IMR-90 (cell line): ENCODE results near the gene CCNG1. TPM values are rescaled to one million over a fixed set of nuclear protein-coding genes. Genes with fewer than 3 reads are reported as not detected.
A peak's percentile ranks its signal among the peaks of the same experiment; 100 is the strongest.

Source experiments
- ATAC-seq: fragments of 200-7000 bp; cut with Tn5 transposase; 2 replicates; pipeline ENCODE4 v1.9.1; 2020; ENCODE audit warnings: low read depth, mild to moderate bottlenecking, moderate library complexity
- BruUV-seq: library from RNA; stranded (reverse); fragments of 400-500 nt; replicated peaks from 2 replicates; lab custom pipeline; 2021; lab: Mats Ljungman, UMichigan
- CTCF ChIA-PET: fragments of 300-600 bp; formaldehyde crosslinking; extraction: SDS; loops from one replicate; lab custom pipeline; 2021; ENCODE audit warnings: antibody characterized with exemption; lab: Yijun Ruan, JAX
- POLR2A ChIA-PET: fragments of 300-600 bp; sonication (Branson Sonifier 250); formaldehyde crosslinking; loops from one replicate; lab custom pipeline; 2022; ENCODE audit warnings: antibody characterized with exemption; ENCODE audit not compliant: unreplicated experiment; lab: Charles Lee
- DNase-seq: peaks from one replicate; pipeline ENCODE4 v3.0.0; 2013
- H2AFZ ChIP-seq: replicated peaks from 2 replicates; pipeline ENCODE3; 2013; ENCODE audit warnings: low read length, mild to moderate bottlenecking; ENCODE audit not compliant: poor library complexity
- H2AK5ac ChIP-seq: 2 replicates; pipeline ENCODE4 v1.6.1; 2013; ENCODE audit warnings: low read depth, low read length, inconsistent platforms
- H2AK9ac ChIP-seq: replicated peaks from 2 replicates; pipeline ENCODE3; 2013; ENCODE audit warnings: mild to moderate bottlenecking, low read depth, low read length, moderate library complexity; ENCODE audit not compliant: poor library complexity
- H2BK120ac ChIP-seq: 2 replicates; pipeline ENCODE4 v1.6.1; 2013; ENCODE audit warnings: low read depth, low read length, inconsistent platforms
- H2BK15ac ChIP-seq: 3 replicates; pipeline ENCODE4 v1.6.1; 2013; ENCODE audit warnings: low read depth, low read length, inconsistent platforms
- H2BK20ac ChIP-seq: 2 replicates; pipeline ENCODE4 v1.6.1; 2013; ENCODE audit warnings: low read depth, mild to moderate bottlenecking, inconsistent platforms, low read length, moderate library complexity
- H2BK5ac ChIP-seq: 2 replicates; pipeline ENCODE4 v1.6.1; 2013; ENCODE audit warnings: mild to moderate bottlenecking, low read depth, low read length, inconsistent platforms; ENCODE audit not compliant: poor library complexity, severe bottlenecking
- H3K14ac ChIP-seq: replicated peaks from 2 replicates; pipeline ENCODE4 v1.6.1; 2013; ENCODE audit warnings: low read depth, low read length, inconsistent platforms
- H3K18ac ChIP-seq: 2 replicates; pipeline ENCODE4 v1.6.1; 2013; ENCODE audit warnings: low read depth, low read length, control low read depth
- H3K23ac ChIP-seq: 2 replicates; pipeline ENCODE4 v1.6.1; 2013; ENCODE audit warnings: low read depth, low read length, inconsistent platforms
- H3K27ac ChIP-seq: 2 replicates; pipeline ENCODE4 v1.5.1; 2013; ENCODE audit warnings: mild to moderate bottlenecking, control low read depth, low read length; ENCODE audit not compliant: insufficient read depth
- H3K27me3 ChIP-seq: 2 replicates; pipeline ENCODE4 v1.6.1; 2013; ENCODE audit warnings: low read length; ENCODE audit not compliant: control insufficient read depth, insufficient read depth
- H3K36me3 ChIP-seq: 2 replicates; pipeline ENCODE4 v1.6.1; 2013; ENCODE audit warnings: low read length, mixed read lengths; ENCODE audit not compliant: control insufficient read depth, insufficient read depth
- H3K4ac ChIP-seq: 2 replicates; pipeline ENCODE4 v1.6.1; 2013; ENCODE audit warnings: low read depth, low read length, inconsistent platforms
- H3K4me1 ChIP-seq: 2 replicates; pipeline ENCODE4 v1.6.1; 2013; ENCODE audit warnings: low read length, mixed read lengths; ENCODE audit not compliant: control insufficient read depth, insufficient read depth
- H3K4me2 ChIP-seq: 2 replicates; pipeline ENCODE4 v1.6.1; 2013; ENCODE audit warnings: low read depth, mild to moderate bottlenecking, control low read depth, low read length, moderate library complexity
- H3K4me3 ChIP-seq: 2 replicates; pipeline ENCODE4 v1.5.1; 2013; ENCODE audit warnings: low read depth, mild to moderate bottlenecking, control low read depth, low read length, moderate library complexity; ENCODE audit not compliant: insufficient read depth
- H3K56ac ChIP-seq: 2 replicates; pipeline ENCODE4 v1.6.1; 2013; ENCODE audit warnings: low read length, inconsistent platforms; ENCODE audit not compliant: insufficient read depth; ENCODE audit errors: extremely low read depth
- H3K79me1 ChIP-seq, 2 experiments: 2 replicates each; pipeline ENCODE4 v1.6.1; 2013; ENCODE audit warnings: low read length in 2 of 2, inconsistent platforms in 1 of 2, low read depth in 1 of 2
- H3K9ac ChIP-seq: 2 replicates; pipeline ENCODE4 v1.6.1; 2013; ENCODE audit warnings: low read depth, low read length, control low read depth
- H3K9me1 ChIP-seq: 2 replicates; pipeline ENCODE4 v1.6.1; 2013; ENCODE audit warnings: low read length, inconsistent platforms; ENCODE audit not compliant: insufficient read depth
- H3K9me3 ChIP-seq: 2 replicates; pipeline ENCODE4 v1.6.1; 2013; ENCODE audit warnings: low read length; ENCODE audit not compliant: control insufficient read depth, insufficient read depth
- H4K20me1 ChIP-seq: 2 replicates; pipeline ENCODE4 v1.6.1; 2013; ENCODE audit warnings: low read length, inconsistent platforms; ENCODE audit not compliant: insufficient read depth
- H4K5ac ChIP-seq: 2 replicates; pipeline ENCODE4 v1.6.1; 2013; ENCODE audit warnings: mild to moderate bottlenecking, low read depth, low read length, control low read depth
- H4K8ac ChIP-seq, 2 experiments: 2 replicates each; pipeline ENCODE4 v1.6.1; 2013; ENCODE audit warnings: low read depth in 2 of 2, low read length in 2 of 2, control low read depth in 1 of 2, inconsistent platforms in 1 of 2
- H4K91ac ChIP-seq: 2 replicates; pipeline ENCODE4 v1.6.1; 2013; ENCODE audit warnings: low read depth, low read length, inconsistent platforms; ENCODE audit not compliant: insufficient read depth
- BHLHE40 ChIP-seq: fragments of 150-350 bp; IDR thresholded peaks from 2 replicates; pipeline ENCODE4 v1.6.1; 2016; ENCODE audit warnings: mild to moderate bottlenecking, low read depth, low read length
- CHD1 ChIP-seq: IDR thresholded peaks from 2 replicates; pipeline ENCODE4 v1.6.1; 2012; ENCODE audit warnings: low read depth, low read length, improper control_type of control experiment
- CTCF ChIP-seq: conservative IDR thresholded peaks from 2 replicates; pipeline ENCODE4 v1.5.1; 2012; ENCODE audit warnings: mild to moderate bottlenecking, low read depth, low read length, improper control_type of control experiment
- ELK1 ChIP-seq: fragments of 150-350 bp; IDR thresholded peaks from 2 replicates; pipeline ENCODE4 v1.6.1; 2016; ENCODE audit warnings: low read depth, mild to moderate bottlenecking, low read length, moderate library complexity, borderline replicate concordance
- FOS ChIP-seq: fragments of 150-350 bp; IDR thresholded peaks from 2 replicates; pipeline ENCODE4 v1.6.1; 2016; ENCODE audit warnings: low read depth, low read length
- MAFK ChIP-seq: IDR thresholded peaks from 2 replicates; pipeline ENCODE4 v1.6.1; 2012; ENCODE audit warnings: low read depth, low read length, improper control_type of control experiment
- MAZ ChIP-seq: IDR thresholded peaks from 2 replicates; pipeline ENCODE4 v1.6.1; 2012; ENCODE audit warnings: low read depth, mild to moderate bottlenecking, low read length, improper control_type of control experiment, moderate library complexity, borderline replicate concordance
- MXI1 ChIP-seq: IDR thresholded peaks from 2 replicates; pipeline ENCODE4 v1.6.1; 2012; ENCODE audit warnings: low read depth, mild to moderate bottlenecking, low read length, moderate library complexity, borderline replicate concordance
- NFE2L2 ChIP-seq: fragments of 150-350 bp; IDR thresholded peaks from 2 replicates; pipeline ENCODE4 v1.6.1; 2016; ENCODE audit warnings: low read depth, mild to moderate bottlenecking, low read length
- POLR2A ChIP-seq: IDR thresholded peaks from 2 replicates; pipeline ENCODE4 v1.6.1; 2012; ENCODE audit warnings: mild to moderate bottlenecking, low read depth, low read length
- RAD21 ChIP-seq: IDR thresholded peaks from 2 replicates; pipeline ENCODE4 v1.6.1; 2012; ENCODE audit warnings: low read length, improper control_type of control experiment
- RCOR1 ChIP-seq: IDR thresholded peaks from 2 replicates; pipeline ENCODE4 v1.6.1; 2012; ENCODE audit warnings: mild to moderate bottlenecking, low read length, improper control_type of control experiment; ENCODE audit not compliant: insufficient replicate concordance
- RFX5 ChIP-seq: IDR thresholded peaks from 2 replicates; pipeline ENCODE4 v1.8.0; 2012; ENCODE audit warnings: low read depth, mild to moderate bottlenecking, low read length, moderate library complexity
- SMC3 ChIP-seq: fragments of 150-350 bp; IDR thresholded peaks from 2 replicates; pipeline ENCODE4 v1.6.1; 2016; ENCODE audit warnings: low read depth, mild to moderate bottlenecking, antibody characterized with exemption, low read length, moderate library complexity
- USF2 ChIP-seq: fragments of 150-350 bp; IDR thresholded peaks from 2 replicates; pipeline ENCODE4 v1.6.1; 2017; ENCODE audit warnings: mild to moderate bottlenecking, antibody characterized with exemption, low read length, low read depth
- WGBS, 2 experiments: methylation state at CpG; one replicate each; pipeline versions ENCODE4 v1.1.5 to v1.1.7; 2013; ENCODE audit warnings: missing lambda C conversion rate in 2 of 2; ENCODE audit not compliant: insufficient read length in 1 of 2; ENCODE audit errors: extremely low coverage in 2 of 2; 5-methylcytosine and 5-hydroxymethylcytosine counted together
- dilution Hi-C: fragments of 300-500 bp; cut with HindIII; formaldehyde crosslinking; loops from one replicate; pipeline ENCODE4 v1.14.3; 2018; ENCODE audit warnings: low sequenced_read_pairs; ENCODE audit not compliant: unreplicated experiment
- in situ Hi-C: fragments of 300-500 bp; cut with MboI; formaldehyde crosslinking; loops from 3 replicates; pipeline ENCODE4 v1.14.3; 2019; ENCODE audit warnings: low sequenced_read_pairs, inconsistent platforms, mixed read lengths
- intact Hi-C: fragments of 100-400 bp; cut with micrococcal nuclease; formaldehyde crosslinking; loops from 2 replicates; pipeline ENCODE4 v1.10.0; 2022
- polyA plus RNA-seq, 3 experiments: library from polyadenylated mRNA; depleted of rRNA; stranded (reverse); fragments of >200 nt; gene quantifications; 2 replicates each; pipeline ENCODE4 v1.2.3, GENCODE V29; 2012; ENCODE audit warnings: low replicate concordance in 1 of 3
- total RNA-seq: library from RNA; depleted of rRNA; stranded (reverse); fragments of >200 nt; gene quantifications from 2 replicates; pipeline ENCODE4 v1.2.3, GENCODE V29; 2012

Gene CCNG1
- total and polyA plus RNA-seq, 2 of the 4 experiments (the other 2 are of a cell fraction): 72.0 to 382 TPM

GRCh38 chr5:163436515-163436914 lies 880 bp upstream of the CCNG1 start:
- POLR2A ChIA-PET: no interaction called here
- H2AFZ ChIP-seq: no peak overlapping the region
- H3K36me3 ChIP-seq: peaks cover 9% of the 10 kb centered on the region
- no peak overlapping the region for H2BK120ac ChIP-seq
- peaks cover 17% of the 10 kb centered on the region; the same call in 1 of the 2 replicates for H4K20me1 ChIP-seq
- H3K9me1 ChIP-seq: no peaks in the 10 kb centered on the region
- peaks cover 10 to 24% of the 10 kb centered on the region in 2 experiments; a peak in 3 of 4 replicates for H3K79me1 ChIP-seq
- no peak overlapping the region for H2AK5ac ChIP-seq
- H2AK9ac ChIP-seq: no peak overlapping the region
- H4K5ac ChIP-seq: no peak overlapping the region
- H4K8ac ChIP-seq: peak overlapping the region; percentile 62 to 89; a peak in 2 of 4 replicates
- H3K9me3 ChIP-seq: no peaks in the 10 kb centered on the region
- H4K91ac ChIP-seq: no peak overlapping the region
- CTCF ChIA-PET: no interaction called here
- H3K27me3 ChIP-seq: no peaks in the 10 kb centered on the region
- no TSS peak for BruUV-seq
- H3K4me2 ChIP-seq: no peak overlapping the region
- H3K56ac ChIP-seq: no peak overlapping the region
- in situ Hi-C loops (no loop called here), intact Hi-C loops (no loop called here), dilution Hi-C loops (no loop called here)
- no peak overlapping the region for H2BK5ac ChIP-seq
- no peak overlapping the region for H3K9ac ChIP-seq
- no peak overlapping the region for H3K18ac ChIP-seq
- no peak overlapping the region for H2BK15ac ChIP-seq
- WGBS, 2 experiments: no CpG with 5 or more reads among the region's 4 CpGs
- no peaks in the 10 kb centered on the region for H3K4me1 ChIP-seq
- H3K27ac ChIP-seq: no peak overlapping the region
- H3K4me3 ChIP-seq: no peak overlapping the region
- no peak overlapping the region for H3K14ac ChIP-seq
- DNase-seq (no peak), ATAC-seq (no peak)
- no peak overlapping the region for H2BK20ac ChIP-seq
- TF ChIP-seq MXI1: no peak
- TF ChIP-seq POLR2A: no peak
- no peak for TF ChIP-seq RAD21
- no peak for TF ChIP-seq BHLHE40
- no peak for TF ChIP-seq CTCF
- TF ChIP-seq MAZ: no peak
- no peak for TF ChIP-seq RCOR1
- TF ChIP-seq ELK1: no peak
- TF ChIP-seq RFX5: no peak
- TF ChIP-seq FOS: no peak
- TF ChIP-seq MAFK: no peak
- no peak for TF ChIP-seq CHD1
- TF ChIP-seq USF2: no peak
- TF ChIP-seq SMC3: no peak
- no peak for TF ChIP-seq NFE2L2
- no peak overlapping the region for H3K23ac ChIP-seq
- H3K4ac ChIP-seq: no peak overlapping the region
